Panc1 (cell line): ENCODE results near the gene SLC38A4. TPM values are rescaled to one million over a fixed set of nuclear protein-coding genes. Genes with fewer than 3 reads are reported as not detected.

Experiments used
- ATAC-seq: fragments of 200-7000 bp; cut with Tn5 transposase; 2 replicates; pipeline ENCODE4 v1.9.1; 2020; ENCODE audit warnings: mild to moderate bottlenecking, moderate library complexity
- BruUV-seq: library from RNA; stranded (reverse); fragments of 400-500 nt; replicated peaks from 2 replicates; lab custom pipeline; 2021; lab: Mats Ljungman, UMichigan
- CTCF ChIA-PET: fragments of 300-600 bp; sonication (Branson Sonifier 250); formaldehyde crosslinking; loops from one replicate; lab custom pipeline; 2022; ENCODE audit warnings: antibody characterized with exemption; lab: Charles Lee
- POLR2A ChIA-PET: fragments of 300-600 bp; sonication (Branson Sonifier 250); formaldehyde crosslinking; loops from one replicate; lab custom pipeline; 2022; ENCODE audit warnings: antibody characterized with exemption; lab: Charles Lee
- DNase-seq: peaks from one replicate; pipeline ENCODE4 v3.0.0-alpha.2; 2010; ENCODE audit warnings: low read depth, low spot score
- H3K27ac ChIP-seq: 2 replicates; pipeline ENCODE4 v1.5.1; 2011; ENCODE audit warnings: mild to moderate bottlenecking, low read length, inconsistent platforms
- H3K27me3 ChIP-seq: fragments of 200-500 bp; sonication (Bioruptor generic); 2 replicates; pipeline ENCODE4 v1.6.0; 2014; ENCODE audit warnings: low read length, inconsistent platforms; ENCODE audit not compliant: control insufficient read depth, insufficient read depth
- H3K36me3 ChIP-seq: fragments of 200-500 bp; sonication (Bioruptor generic); 2 replicates; pipeline ENCODE4 v1.5.1; 2014; ENCODE audit warnings: inconsistent platforms, mild to moderate bottlenecking, low read length, moderate library complexity; ENCODE audit not compliant: control insufficient read depth, insufficient read depth
- H3K4me1 ChIP-seq: 2 replicates; pipeline ENCODE4 v1.5.1; 2011; ENCODE audit warnings: inconsistent platforms, mild to moderate bottlenecking, low read length, moderate library complexity; ENCODE audit not compliant: control insufficient read depth, insufficient read depth
- H3K4me3 ChIP-seq, 2 experiments: 2 replicates each; pipeline ENCODE4 v1.5.1; 2011 to 2012; ENCODE audit warnings: low read depth in 2 of 2, low read length in 2 of 2, mild to moderate bottlenecking in 2 of 2, inconsistent platforms in 1 of 2, moderate library complexity in 1 of 2
- H3K9me3 ChIP-seq: fragments of 200-500 bp; sonication (Bioruptor generic); 2 replicates; pipeline ENCODE4 v1.5.1; 2014; ENCODE audit warnings: low read depth, mild to moderate bottlenecking, inconsistent platforms, low read length, moderate library complexity; ENCODE audit not compliant: control insufficient read depth, insufficient read depth
- CTCF ChIP-seq: fragments of 450-650 bp; IDR thresholded peaks from 2 replicates; pipeline ENCODE4 v1.5.1; 2017; ENCODE audit warnings: mild to moderate bottlenecking
- POLR2AphosphoS5 ChIP-seq: IDR thresholded peaks from 2 replicates; pipeline ENCODE4 v1.6.1; 2012; ENCODE audit warnings: mild to moderate bottlenecking, low read depth, low read length, moderate library complexity
- REST ChIP-seq, 2 experiments: IDR thresholded peaks; 2 replicates each; pipeline ENCODE4 v1.6.1; 2011 to 2012; ENCODE audit warnings: low read depth in 2 of 2, control low read depth in 1 of 2, low read length in 1 of 2, mild to moderate bottlenecking in 1 of 2, moderate library complexity in 1 of 2; ENCODE audit not compliant: insufficient read depth in 1 of 2
- SIN3A ChIP-seq: IDR thresholded peaks from 2 replicates; pipeline ENCODE4 v1.6.1; 2012; ENCODE audit warnings: low read depth, mild to moderate bottlenecking, low read length, moderate library complexity, borderline replicate concordance; ENCODE audit not compliant: insufficient read depth
- TCF7L2 ChIP-seq: IDR thresholded peaks from 2 replicates; pipeline ENCODE4 v1.6.1; 2011; ENCODE audit warnings: mild to moderate bottlenecking, low read depth, low read length, inconsistent platforms
- in situ Hi-C: cut with HindIII; loops from 2 replicates; pipeline ENCODE4 v1.10.0; 2016; ENCODE audit warnings: low sequenced_read_pairs, low pct_unique_long_range_greater_than_20kb
- intact Hi-C: fragments of 100-400 bp; cut with micrococcal nuclease; formaldehyde crosslinking; loops from one replicate; pipeline ENCODE4 v1.10.0; 2022; ENCODE audit not compliant: unreplicated experiment
- total RNA-seq: library from RNA; stranded (reverse); gene quantifications from one replicate; pipeline ENCODE4 v1.2.1, GENCODE V29; 2021; ENCODE audit not compliant: unreplicated experiment

The SLC38A4 gene
- total RNA-seq, 1 experiment from 2014 or later: 2.5 TPM

- ATAC-seq: no peak
- H3K4me3 ChIP-seq: no peak overlapping the region
- intact Hi-C loops: no loop called here
- TF ChIP-seq CTCF (no peak), REST (IDR thresholded peaks at IDR 0.05; ENCODE audit: insufficient read depth in 1 of 2, low read depth in 2 of 2, low read length in 1 of 2) (no peak), TCF7L2 (no peak), SIN3A (no peak), POLR2AphosphoS5 (no peak)
- H3K36me3 ChIP-seq: no peaks in the 10 kb centered on the region
- ChIA-PET CTCF (no interaction called here), POLR2A (no interaction called here)
- in situ Hi-C loops: no loop called here
- no peak for DNase-seq
- H3K4me1 ChIP-seq: no peaks in the 10 kb centered on the region
- no peaks in the 10 kb centered on the region for H3K27me3 ChIP-seq
- H3K9me3 ChIP-seq: no peaks in the 10 kb centered on the region
- no TSS peak for BruUV-seq
- H3K27ac ChIP-seq: no peak overlapping the region
These were observed 100.5 kb downstream of the SLC38A4 start for GRCh38 chr12:46725332-46725731.

- ChIA-PET POLR2A (no interaction called here), CTCF (no interaction called here)
- Histone ChIP-seq H3K27ac (no peak overlapping the region), H3K9me3 (no peaks in the 10 kb centered on the region), H3K4me3 (no peak overlapping the region), H3K27me3 (no peaks in the 10 kb centered on the region), H3K4me1 (no peaks in the 10 kb centered on the region), H3K36me3 (no peaks in the 10 kb centered on the region)
- TF ChIP-seq TCF7L2 (no peak), POLR2AphosphoS5 (no peak), REST (IDR thresholded peaks at IDR 0.05; ENCODE audit: insufficient read depth in 1 of 2, low read depth in 2 of 2, low read length in 1 of 2) (no peak), SIN3A (no peak), CTCF (no peak)
- DNase-seq (no peak), ATAC-seq (no peak)
- intact Hi-C loops: no loop called here
- in situ Hi-C loops: no loop called here
- no TSS peak for BruUV-seq
These were observed 102.0 kb downstream of the SLC38A4 start for GRCh38 chr12:46723629-46724419.
